ENCODE data around the gene BAK1.

- TF ChIP-seq CTCF (IDR thresholded peaks at IDR 0.05; ENCODE audit: poor library complexity, severe bottlenecking): no peak
- no peak for TF ChIP-seq POLR2AphosphoS5 (IDR thresholded peaks at IDR 0.05)
- no peak for TF ChIP-seq RAD21 (conservative IDR thresholded peaks at IDR 0.05)
- TF ChIP-seq REST (IDR thresholded peaks at IDR 0.05; ENCODE audit: borderline replicate concordance): no peak
- TF ChIP-seq EZH2 (IDR thresholded peaks at IDR 0.05; ENCODE audit: borderline replicate concordance, insufficient read depth, low read length, poor library complexity, severe bottlenecking): no peak
- no peak for TF ChIP-seq TAF1 (IDR thresholded peaks at IDR 0.05; ENCODE audit: low read depth)
- no peak for TF ChIP-seq EP300 (conservative IDR thresholded peaks at IDR 0.05; ENCODE audit: poor library complexity, severe bottlenecking)
- no peak for TF ChIP-seq MXI1 (conservative IDR thresholded peaks at IDR 0.05; ENCODE audit: poor library complexity, severe bottlenecking)
- TF ChIP-seq SMC3 (conservative IDR thresholded peaks at IDR 0.05; ENCODE audit: poor library complexity): no peak
Measured at GRCh38 chr6:33575211-33575610, 4.9 kb downstream of the BAK1 start.

Data from neural cell (in vitro differentiated cells).